ENCODE measurements around the gene CPSF3. TPM values are rescaled to one million over a fixed set of nuclear protein-coding genes. Genes with fewer than 3 reads are reported as not detected.

Gene CPSF3
- total and polyA plus RNA-seq, 2 experiments from 2014 or later, result 39.6 to 40.3 TPM

DNA sequence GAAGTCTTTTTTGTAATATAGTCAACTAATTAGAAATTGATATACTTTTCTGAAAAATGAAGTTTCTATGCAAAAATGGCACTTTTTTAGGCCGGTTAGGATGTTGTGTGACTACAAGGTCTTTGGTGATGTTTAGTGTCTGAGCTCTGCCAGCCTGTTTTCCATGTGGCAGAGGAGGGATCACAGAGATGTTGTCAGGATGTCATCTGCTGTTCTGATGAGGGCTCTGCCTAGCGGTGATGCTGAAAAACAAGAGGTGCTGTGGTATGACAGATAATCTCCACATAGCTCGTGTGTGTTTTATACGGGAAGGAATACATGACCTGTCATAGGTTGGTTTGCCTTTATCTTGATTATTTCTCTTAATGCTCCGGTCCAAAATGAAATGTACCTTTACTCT lies 38.9 kb downstream of the CPSF3 start:
- no peaks in the 10 kb centered on the region for H3K9me2 ChIP-seq (ENCODE audit: insufficient read depth)
- no peak overlapping the region for H3K9ac ChIP-seq
- no peaks in the 10 kb centered on the region for H3K4me1 ChIP-seq (ENCODE audit: insufficient read depth)
- H3K9me3 ChIP-seq (ENCODE audit: low read depth), result no peaks in the 10 kb centered on the region
- no peaks in the 10 kb centered on the region for H3K79me2 ChIP-seq (ENCODE audit: insufficient read depth)
- in situ Hi-C loops (cut with MboI), result no loop called here
- H3K27me3 ChIP-seq (replicated peaks; ENCODE audit: insufficient read depth), result no peaks in the 10 kb centered on the region
- DNase-seq, result no peak
- H4K20me1 ChIP-seq (ENCODE audit: insufficient read depth), result no peaks in the 10 kb centered on the region
- WGBS, 2 experiments (ENCODE audit: low coverage in 1 of 2, low lambda C conversion rate in 2 of 2, missing lambda C conversion rate in 2 of 2), result 95 to 99% methylated on average over 5 of the region's 5 CpGs
- H3K36me3 ChIP-seq (ENCODE audit: low read depth), result peaks cover 12% of the 10 kb centered on the region; the same call in 1 of the 2 replicates
- H3K4me3 ChIP-seq, result no peak overlapping the region
- TF ChIP-seq EZH2 (IDR thresholded peaks at IDR 0.05; ENCODE audit: insufficient read depth, poor library complexity, severe bottlenecking) (no peak), EZH2phosphoT487 (IDR thresholded peaks at IDR 0.05; ENCODE audit: insufficient read depth, low read depth) (no peak)
- H3K4me2 ChIP-seq (ENCODE audit: unreplicated experiment), result no peak overlapping the region
- no peaks in the 10 kb centered on the region for H3F3A ChIP-seq (ENCODE audit: insufficient read depth)
- no peak overlapping the region for H3K27ac ChIP-seq
- H2AFZ ChIP-seq, result no peak overlapping the region

DNA sequence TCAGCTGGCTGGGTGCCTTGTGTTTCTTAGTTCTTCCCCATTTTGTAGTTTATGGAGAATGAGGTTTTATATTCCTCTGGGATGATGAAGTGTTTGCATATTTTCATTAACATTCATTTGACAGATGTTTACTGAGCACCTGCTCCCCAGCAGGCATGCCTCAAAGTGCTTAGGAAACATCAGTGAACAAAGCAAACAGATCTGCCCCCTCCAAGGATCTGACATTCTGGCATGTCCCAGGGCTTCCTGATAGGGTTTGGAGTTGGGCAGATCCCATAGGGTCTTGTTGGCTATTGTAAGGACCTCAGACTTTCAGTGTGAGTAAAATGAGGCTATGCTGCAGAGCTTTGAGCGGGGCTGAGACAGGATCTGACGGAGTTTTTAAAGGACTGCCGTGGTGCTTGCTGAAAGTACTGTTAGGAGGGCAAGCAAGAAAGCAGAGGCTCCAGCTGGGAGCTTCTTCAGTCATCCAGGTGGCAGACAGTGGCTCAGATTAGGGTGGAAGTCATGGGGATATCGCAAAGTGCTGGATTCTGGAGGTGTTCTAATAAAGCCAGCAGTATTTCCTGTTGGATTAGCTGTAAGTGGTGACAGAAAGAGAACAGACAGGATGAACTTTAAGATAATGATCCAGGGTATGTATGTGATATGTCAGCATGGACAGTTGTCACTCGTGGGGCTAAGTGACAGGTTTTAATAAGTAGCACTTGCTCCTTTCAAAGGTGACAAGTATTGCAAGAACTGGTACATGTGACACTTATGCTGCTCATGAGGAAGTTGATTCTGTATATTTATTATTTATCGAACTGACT lies 39.6 kb downstream of the CPSF3 start:
- H3K27ac ChIP-seq, result no peak overlapping the region

GRCh38 chr2:9463698-9464034 lies 40.2 kb downstream of the CPSF3 start:
- Histone ChIP-seq H3K27ac (no peak overlapping the region), H2AFZ (no peak overlapping the region), H3K4me2 (ENCODE audit: unreplicated experiment) (no peak overlapping the region), H3K27me3 (replicated peaks; ENCODE audit: insufficient read depth) (no peaks in the 10 kb centered on the region), H3K4me1 (ENCODE audit: insufficient read depth) (no peaks in the 10 kb centered on the region), H3K9ac (no peak overlapping the region), H4K20me1 (ENCODE audit: insufficient read depth) (no peaks in the 10 kb centered on the region), H3K79me2 (ENCODE audit: insufficient read depth) (no peaks in the 10 kb centered on the region), H3K4me3 (no peak overlapping the region), H3K36me3 (ENCODE audit: low read depth) (0 out of 2 replicates have a peak, but pooled peaks cover 3% of the 10 kb centered on the region), H3K9me3 (ENCODE audit: low read depth) (no peaks in the 10 kb centered on the region), H3F3A (ENCODE audit: insufficient read depth) (no peaks in the 10 kb centered on the region), H3K9me2 (ENCODE audit: insufficient read depth) (no peaks in the 10 kb centered on the region)
- in situ Hi-C loops (cut with MboI), result no loop called here
- no peak for DNase-seq
- TF ChIP-seq EZH2phosphoT487 (IDR thresholded peaks at IDR 0.05; ENCODE audit: insufficient read depth, low read depth) (no peak), EZH2 (IDR thresholded peaks at IDR 0.05; ENCODE audit: insufficient read depth, poor library complexity, severe bottlenecking) (no peak)
- 88 to 90% methylated on average over 7 of the region's 7 CpGs for WGBS, 2 experiments (ENCODE audit: low coverage in 1 of 2, low lambda C conversion rate in 2 of 2, missing lambda C conversion rate in 2 of 2)

More for the DNA sequence above, 39.6 kb downstream of the CPSF3 start:
- no peaks in the 10 kb centered on the region for H3F3A ChIP-seq (ENCODE audit: insufficient read depth)
- H3K4me3 ChIP-seq, result no peak overlapping the region
- no peaks in the 10 kb centered on the region for H3K79me2 ChIP-seq (ENCODE audit: insufficient read depth)
- H3K9me2 ChIP-seq (ENCODE audit: insufficient read depth), result no peaks in the 10 kb centered on the region
- no peak overlapping the region for H3K4me2 ChIP-seq (ENCODE audit: unreplicated experiment)
- no peak overlapping the region for H3K9ac ChIP-seq
- no peaks in the 10 kb centered on the region for H4K20me1 ChIP-seq (ENCODE audit: insufficient read depth)
- in situ Hi-C loops (cut with MboI), result no loop called here
- no peak for DNase-seq
- H3K36me3 ChIP-seq (ENCODE audit: low read depth), result peaks cover 8% of the 10 kb centered on the region; the same call in 1 of the 2 replicates
- H3K4me1 ChIP-seq (ENCODE audit: insufficient read depth), result no peaks in the 10 kb centered on the region
- no peak overlapping the region for H2AFZ ChIP-seq
- TF ChIP-seq EZH2 (IDR thresholded peaks at IDR 0.05; ENCODE audit: insufficient read depth, poor library complexity, severe bottlenecking) (no peak), EZH2phosphoT487 (IDR thresholded peaks at IDR 0.05; ENCODE audit: insufficient read depth, low read depth) (no peak)
- WGBS, 2 experiments (ENCODE audit: low coverage in 1 of 2, low lambda C conversion rate in 2 of 2, missing lambda C conversion rate in 2 of 2), result 97 to 99% methylated on average over 6 of the region's 6 CpGs
- H3K9me3 ChIP-seq (ENCODE audit: low read depth), result no peaks in the 10 kb centered on the region
- H3K27me3 ChIP-seq (replicated peaks; ENCODE audit: insufficient read depth), result no peaks in the 10 kb centered on the region

DNA sequence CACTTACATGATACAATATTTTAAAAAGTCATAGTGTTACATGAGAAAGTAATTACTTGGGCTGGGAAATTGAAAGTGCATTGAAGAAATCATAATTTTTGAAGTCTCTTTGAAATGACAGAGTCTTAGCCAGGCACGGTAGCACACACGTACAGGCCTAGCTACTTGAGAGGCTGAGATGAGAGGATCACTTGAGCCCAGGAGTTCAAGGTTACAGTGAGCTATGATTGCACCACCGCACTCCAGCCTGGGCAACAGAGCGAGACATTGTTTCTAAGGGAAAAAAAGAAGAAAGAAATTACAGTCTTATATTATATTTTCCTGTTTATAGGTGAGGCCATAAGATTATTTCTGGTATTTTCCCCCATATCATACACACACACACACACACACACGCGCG lies 41.7 kb downstream of the CPSF3 start:
- Histone ChIP-seq H3K4me2 (ENCODE audit: unreplicated experiment) (no peak overlapping the region), H3F3A (ENCODE audit: insufficient read depth) (no peaks in the 10 kb centered on the region), H3K4me1 (ENCODE audit: insufficient read depth) (no peaks in the 10 kb centered on the region), H3K4me3 (no peak overlapping the region), H2AFZ (no peak overlapping the region), H3K79me2 (ENCODE audit: insufficient read depth) (no peaks in the 10 kb centered on the region), H3K27ac (no peak overlapping the region), H3K9me3 (ENCODE audit: low read depth) (no peaks in the 10 kb centered on the region), H3K9me2 (ENCODE audit: insufficient read depth) (no peaks in the 10 kb centered on the region), H3K36me3 (ENCODE audit: low read depth) (no peaks in the 10 kb centered on the region), H4K20me1 (ENCODE audit: insufficient read depth) (no peaks in the 10 kb centered on the region), H3K9ac (no peak overlapping the region), H3K27me3 (replicated peaks; ENCODE audit: insufficient read depth) (no peaks in the 10 kb centered on the region)
- 87 to 91% methylated on average over 7 of the region's 7 CpGs for WGBS, 2 experiments (ENCODE audit: low coverage in 1 of 2, low lambda C conversion rate in 2 of 2, missing lambda C conversion rate in 2 of 2)
- no peak for DNase-seq
- no peak for TF ChIP-seq EZH2phosphoT487 (IDR thresholded peaks at IDR 0.05; ENCODE audit: insufficient read depth, low read depth)
- TF ChIP-seq EZH2 (IDR thresholded peaks at IDR 0.05; ENCODE audit: insufficient read depth, poor library complexity, severe bottlenecking), result no peak
- in situ Hi-C loops (cut with MboI), result no loop called here

Measured in GM23248 (cell line).